NCI-H1105 (cell line): Measurements from ENCODE around the gene NBEAL2.
"Not testable (repeated sequence)": the region's sequence is repeated elsewhere in the genome, so short reads cannot be mapped to it uniquely, and the experiment has no call there.

ENCODE experiments used
- DNase-seq: peaks from one replicate; lab custom pipeline; 2025; lab: John Stamatoyannopoulos, UW

Gene NBEAL2

DNA sequence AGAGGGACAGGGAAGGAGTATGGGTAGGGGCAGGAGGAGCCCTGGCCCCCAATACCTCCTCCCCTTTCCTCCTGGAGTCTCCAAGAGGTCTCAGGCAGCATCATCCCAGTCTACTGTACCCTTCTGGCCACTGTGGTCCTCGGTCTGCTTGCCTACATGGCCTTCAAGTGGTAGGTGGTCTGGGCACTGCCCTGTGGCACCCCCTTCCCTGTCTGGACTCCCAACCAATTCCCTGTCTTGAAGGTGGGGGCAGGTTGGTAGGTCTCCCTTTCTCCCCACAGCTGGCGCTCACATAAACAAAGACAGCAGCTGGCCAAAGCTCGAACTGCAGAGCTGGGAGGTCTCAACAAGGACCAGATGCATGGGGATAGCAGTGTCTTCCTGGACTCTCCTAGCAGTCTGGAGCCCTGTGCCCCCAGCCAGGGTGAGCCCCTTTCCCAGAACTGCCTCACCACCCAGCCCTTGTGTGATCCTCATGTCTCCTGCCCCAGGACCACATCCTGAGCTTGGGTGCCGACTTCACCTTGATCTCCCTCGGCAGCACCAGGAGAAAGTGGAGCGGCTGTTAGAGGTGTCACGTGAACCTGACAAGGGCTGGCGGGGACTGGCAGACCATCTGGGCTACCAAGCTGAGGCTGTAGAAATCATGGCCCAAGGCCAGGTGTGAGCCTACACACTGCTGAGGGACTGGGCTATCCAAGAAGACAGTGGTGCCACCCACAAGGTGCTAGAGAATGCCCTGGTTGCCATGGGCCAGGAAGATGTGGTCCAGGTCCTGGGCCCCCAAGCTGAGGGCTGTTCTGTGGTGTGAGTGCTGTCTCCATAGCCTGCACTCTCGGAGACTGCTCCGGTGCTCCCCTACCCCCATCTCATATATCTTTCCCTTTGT lies 33.1 kb downstream of the NBEAL2 start:
- no peak for DNase-seq

DNA sequence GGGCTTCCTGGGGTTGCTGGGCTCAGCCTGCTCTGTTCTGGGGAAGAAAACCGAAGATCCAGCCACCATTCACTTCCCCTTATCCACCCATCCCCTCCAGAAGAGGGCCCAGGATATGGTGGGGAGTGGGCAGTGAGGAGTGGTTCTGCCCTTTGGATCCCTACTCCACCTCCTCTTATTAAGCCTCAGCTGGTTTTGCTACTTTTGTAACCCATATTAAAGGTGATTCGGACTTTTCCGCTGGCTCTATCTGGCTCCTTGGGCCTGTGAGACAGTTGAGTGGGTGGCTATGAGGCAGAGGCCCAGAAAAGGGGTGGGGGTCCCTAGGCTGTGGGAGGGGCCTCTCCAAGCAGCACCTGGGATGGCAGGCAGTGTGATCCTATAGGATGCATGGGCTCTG lies 33.8 kb downstream of the NBEAL2 start:
- no peak for DNase-seq

DNA sequence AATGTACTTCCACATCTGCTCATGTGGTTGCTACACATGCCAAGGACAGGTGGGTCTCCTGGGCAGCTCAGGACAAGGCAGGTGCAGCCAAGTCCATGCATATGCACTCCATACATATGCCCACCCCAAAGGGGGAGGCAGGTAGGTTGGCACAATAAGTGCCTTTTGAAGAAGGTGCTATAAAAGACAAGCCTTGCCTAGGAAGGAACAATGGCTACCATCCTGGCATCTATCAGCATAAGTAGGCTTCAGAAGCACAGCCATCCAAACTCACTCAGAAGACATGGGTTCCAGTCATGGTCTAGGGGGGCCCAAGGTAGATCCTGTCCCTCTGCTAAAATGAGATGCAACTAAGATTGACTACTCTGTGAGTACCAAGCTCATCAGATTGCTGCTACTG lies 34.6 kb downstream of the NBEAL2 start:
- no peak for DNase-seq

DNA sequence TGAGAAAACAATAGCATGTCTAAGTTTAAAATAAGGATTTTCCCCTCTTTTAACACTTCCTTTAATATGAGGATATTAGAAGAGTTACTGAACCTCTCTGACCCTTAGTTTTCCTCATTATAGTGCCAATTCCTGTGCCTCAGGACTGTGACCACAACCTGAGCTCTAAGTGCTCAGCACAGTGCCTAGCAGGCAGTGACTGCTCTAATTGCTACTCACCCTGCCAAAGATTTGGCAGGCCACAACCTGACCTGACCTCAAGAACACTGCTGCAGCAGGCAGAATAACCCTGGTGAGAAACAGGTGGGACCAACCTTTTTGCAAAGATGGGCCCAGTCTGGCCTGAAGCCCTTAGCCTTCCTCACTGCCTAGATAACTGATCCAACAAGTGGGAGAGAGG lies 35.7 kb downstream of the NBEAL2 start:
- DNase-seq = no peak

DNA sequence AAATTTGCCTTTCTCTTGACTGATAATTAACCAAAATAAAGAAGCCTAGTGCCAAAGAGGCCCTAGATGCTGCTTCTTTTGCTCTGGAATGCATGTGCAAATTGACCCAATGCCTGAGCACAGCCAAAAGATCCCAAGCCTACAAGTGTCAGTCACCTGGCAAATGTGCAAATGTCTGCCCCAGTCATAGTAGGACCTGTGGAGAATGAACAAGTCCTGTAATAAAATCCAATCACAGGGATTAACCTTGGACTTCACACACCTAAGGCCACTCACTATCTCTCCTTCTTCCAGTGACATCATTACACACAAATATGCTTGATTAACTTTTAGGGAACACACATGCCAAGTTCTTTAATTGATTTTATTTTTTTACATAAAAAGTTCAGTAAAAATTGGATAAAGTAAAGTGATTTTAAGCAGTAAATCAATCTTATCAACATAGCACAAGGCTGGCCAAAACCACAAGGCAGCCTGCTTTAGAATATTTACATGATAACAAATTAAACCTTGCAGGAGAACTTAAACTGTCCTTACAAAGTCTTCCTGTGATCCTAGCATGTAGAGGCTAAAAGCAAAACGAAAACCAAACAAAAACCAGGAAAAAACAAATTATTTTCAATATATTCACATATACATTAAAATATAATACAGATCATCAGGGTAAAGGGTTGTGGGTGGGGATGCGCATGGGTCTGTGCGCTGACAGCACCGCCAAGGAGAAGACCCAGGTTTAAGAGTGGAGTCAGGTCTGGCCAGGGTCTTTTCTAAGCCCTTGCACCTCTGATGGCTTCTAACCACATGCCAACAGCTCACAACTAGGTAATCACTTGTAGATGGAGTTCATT lies 36.8 kb downstream of the NBEAL2 start:
- DNase-seq = no peak

DNA sequence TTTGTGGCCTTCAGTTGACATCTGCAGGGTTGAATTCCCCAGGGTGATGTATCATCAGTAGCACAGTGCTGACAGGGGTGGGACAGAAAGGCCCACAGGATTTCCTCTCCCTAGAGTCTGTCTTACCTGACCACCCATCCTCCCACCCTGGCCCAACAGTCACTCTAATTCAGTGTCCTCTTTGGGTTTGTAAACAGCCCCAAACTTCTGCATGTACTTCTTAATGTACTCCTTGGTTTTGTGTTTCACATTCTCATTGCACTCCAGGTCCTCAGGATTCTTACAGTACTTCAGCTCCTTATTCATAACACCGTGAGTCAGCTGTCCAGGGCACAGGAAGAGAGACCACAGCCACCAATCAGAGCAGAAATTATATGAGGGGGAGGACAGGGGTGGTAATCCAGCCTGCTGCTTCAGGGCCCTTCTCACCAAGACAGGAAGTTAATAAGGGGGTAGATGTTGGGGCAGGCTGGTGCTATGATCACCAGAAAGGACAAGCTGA lies 37.5 kb downstream of the NBEAL2 start:
- no peak for DNase-seq

DNA sequence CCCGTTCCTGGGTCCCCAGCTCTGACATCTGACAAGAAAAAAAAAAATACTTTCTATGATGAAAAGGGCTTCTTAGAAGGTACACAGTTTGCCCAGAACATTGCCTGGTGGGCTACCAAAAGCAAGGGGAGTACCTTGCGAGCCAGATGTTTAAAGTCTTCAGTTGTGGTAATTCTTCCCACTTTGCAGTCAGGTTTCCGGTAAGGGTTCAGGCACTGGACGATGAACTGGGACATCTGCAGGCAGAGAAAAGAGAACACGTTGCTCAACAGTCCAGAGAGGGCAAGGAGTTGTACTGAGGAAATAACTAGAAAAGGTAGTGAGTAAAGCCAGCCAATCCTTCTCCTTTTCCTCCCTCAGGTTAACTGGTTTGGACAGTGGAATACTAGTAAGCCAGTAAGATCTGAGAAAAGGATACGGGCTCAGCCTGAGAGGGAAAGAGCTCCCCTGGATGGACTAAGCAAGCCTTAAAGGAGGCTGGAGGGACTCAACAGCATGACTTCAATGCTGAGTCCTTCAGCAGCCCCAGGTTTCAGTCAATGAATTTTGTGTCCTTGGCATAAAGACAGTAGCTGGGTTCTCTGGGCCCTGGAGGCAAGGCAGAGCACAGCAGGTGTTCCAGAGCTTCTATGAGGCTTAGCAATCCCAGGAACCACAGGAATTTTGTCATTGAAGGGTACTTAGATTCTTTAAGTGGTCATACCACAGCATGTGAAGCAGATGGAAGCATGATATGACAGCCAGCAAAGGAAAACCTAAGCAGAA lies 38.2 kb downstream of the NBEAL2 start:
- DNase-seq = no peak

DNA sequence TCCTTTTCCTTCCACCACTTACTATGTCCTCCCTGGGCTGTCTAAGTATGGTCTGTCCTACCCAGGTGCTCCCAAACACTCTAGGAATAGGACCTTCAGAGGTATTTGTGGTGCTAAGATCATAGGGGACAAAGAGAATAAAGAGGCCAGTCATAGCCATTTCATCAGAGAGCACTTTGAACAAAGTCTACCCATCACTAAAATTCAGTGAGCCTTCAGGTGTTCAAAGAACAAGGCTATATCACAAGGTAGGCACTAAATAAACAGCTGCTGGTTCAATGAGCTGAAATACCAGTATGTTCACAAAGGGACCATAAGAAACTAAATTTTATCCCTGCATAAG lies 38.8 kb downstream of the NBEAL2 start:
- DNase-seq = no peak

DNA sequence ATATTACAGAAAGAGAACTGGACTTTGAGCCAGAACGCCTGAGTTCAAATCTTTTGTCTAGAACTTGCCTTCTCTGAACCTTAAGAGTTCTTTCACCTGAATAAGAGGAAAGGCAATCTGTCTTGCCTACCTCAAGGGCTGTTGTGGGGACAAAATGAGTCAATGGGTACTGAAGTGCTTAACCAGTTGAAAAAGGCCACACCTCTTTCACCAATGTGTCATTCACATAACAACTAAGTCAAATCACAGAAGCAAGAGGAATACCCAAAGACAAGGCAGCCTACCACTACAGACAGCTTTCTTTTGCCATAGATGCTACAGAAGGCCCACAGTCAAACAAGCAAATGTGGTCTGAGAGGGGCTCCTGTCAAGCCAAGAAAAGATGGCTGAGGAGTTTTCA lies 39.7 kb downstream of the NBEAL2 start:
- DNase-seq = no peak

DNA sequence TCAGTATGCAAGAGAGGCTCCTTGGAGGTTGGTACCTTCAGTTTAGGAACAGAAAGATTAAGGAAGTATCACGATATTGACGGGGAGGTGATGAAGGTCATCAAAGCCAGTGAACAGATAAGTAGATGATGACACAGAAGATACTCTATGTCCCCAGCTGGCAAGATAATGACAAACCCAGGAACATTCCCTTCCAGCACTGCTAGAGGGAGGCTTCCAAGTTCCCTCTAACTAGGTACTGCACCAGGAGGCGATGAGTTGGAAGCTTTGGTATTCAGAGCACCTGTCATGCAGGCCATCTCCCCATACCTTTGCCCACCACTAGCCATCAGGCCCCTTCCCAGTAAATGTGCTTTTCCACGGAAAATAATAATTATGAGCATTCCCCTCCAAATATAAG lies 40.8 kb downstream of the NBEAL2 start:
- no peak for DNase-seq

DNA sequence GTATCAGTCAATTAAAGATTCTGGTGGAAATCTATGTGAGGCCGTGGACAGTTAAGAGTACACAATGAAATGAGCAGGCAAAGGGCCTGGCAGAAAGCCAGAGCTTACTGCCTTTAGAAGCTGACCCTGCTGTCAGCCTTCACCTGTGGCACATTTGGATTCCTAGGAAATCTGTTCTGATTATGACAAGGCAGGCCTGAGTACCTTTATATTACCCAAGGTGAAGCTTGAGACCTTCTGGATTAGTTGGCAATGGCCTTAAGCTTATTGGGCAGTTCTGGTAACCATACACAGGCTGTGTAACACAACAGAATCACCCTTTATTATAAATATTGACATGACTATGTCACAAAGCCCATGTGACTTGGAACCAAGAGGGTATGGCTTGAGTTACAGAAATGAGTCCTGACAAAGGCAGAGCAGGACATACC lies 43.2 kb downstream of the NBEAL2 start:
- no peak for DNase-seq

DNA sequence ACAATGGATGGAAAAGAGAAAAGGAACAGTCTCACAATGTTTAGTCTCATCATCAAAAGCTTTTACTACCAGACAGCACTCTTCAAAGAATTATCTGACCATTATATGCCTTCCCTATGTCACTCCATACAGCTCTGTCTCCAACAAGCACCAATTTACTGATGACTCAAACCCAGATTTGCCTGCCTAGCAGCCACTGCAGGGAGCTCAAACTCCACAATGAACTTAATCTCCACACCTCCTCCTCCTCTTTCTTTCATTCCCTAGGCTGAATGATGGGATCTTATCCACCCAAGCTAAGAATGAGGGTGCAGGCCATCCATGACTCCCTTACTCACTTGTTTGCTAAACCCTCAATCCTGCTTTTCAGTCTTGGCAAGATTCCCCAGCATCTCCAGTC lies 45.5 kb downstream of the NBEAL2 start:
- no peak for DNase-seq

DNA sequence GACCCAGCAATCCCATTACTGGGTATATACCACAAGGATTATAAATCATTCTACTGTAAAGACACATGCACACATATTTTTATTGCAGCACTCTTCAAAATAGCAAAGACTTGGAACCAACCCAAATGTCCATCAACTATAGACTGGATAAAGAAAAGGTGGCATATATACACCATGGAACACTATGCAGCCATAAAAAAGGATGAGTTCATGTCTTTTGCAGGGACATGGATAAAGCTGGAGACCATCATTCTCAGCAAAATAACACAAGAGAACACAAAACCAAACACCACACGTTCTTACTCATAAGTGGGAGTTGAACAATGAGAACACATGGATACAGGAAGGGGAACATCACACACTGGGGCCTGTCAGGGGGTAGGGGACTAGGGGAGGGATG lies 47.0 kb downstream of the NBEAL2 start:
- not testable (repeated sequence) for DNase-seq

DNA sequence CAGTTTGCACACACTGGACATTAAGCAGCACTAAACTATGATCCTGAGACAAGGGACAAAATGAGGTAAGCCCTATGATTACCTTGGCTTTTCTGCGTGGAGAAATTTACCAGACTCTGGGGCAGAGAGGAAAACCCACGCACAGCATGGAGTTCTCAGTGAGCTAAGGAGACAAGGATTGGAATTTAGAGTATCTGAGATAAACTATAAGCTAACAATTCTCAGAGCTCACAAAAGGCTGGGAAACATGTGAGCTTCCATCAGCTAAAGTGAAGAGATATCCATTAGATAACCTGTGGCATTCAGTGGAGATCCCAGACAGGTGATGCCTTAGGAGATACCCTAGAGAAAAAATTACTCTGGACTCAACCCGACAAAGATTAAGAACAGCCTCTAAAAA lies 48.7 kb downstream of the NBEAL2 start:
- DNase-seq = no peak

DNA sequence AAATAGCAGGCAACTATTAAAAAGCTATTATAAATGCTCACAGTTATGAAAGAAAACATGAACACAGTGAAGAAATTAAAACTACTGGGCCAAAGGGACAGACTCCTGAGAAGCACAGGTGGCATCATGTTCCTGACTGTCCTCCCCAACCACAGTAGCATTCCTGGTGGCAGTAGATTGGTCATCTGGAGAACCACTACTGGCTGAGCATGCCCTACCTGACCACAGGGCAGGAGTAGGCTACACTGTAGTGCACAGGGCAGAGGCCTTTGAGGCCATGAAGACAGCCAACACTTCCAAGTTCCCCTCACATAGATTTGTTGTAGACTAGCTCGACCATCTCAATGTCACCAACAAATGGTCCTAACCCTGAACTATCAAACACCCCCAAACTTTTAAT lies 49.2 kb downstream of the NBEAL2 start:
- no peak for DNase-seq

DNA sequence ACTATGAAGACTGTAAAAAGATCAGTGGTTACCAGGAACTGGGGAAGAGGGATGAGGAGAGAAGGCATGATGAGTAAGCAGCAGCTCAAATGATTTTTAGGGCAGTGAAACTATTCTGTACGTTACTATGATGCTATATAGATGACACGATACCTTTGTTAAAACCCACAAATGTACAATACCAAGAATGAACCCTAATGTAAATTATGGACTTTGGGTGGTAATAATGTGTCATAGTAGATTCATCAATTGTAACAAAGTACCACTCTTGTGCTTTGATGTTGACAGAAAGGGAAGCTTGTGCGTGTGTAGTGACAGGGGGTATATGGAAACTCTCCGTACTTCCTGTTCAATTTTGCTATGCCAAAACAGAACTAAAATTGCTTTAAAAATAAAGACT lies 51.6 kb downstream of the NBEAL2 start:
- not testable (repeated sequence) for DNase-seq

DNA sequence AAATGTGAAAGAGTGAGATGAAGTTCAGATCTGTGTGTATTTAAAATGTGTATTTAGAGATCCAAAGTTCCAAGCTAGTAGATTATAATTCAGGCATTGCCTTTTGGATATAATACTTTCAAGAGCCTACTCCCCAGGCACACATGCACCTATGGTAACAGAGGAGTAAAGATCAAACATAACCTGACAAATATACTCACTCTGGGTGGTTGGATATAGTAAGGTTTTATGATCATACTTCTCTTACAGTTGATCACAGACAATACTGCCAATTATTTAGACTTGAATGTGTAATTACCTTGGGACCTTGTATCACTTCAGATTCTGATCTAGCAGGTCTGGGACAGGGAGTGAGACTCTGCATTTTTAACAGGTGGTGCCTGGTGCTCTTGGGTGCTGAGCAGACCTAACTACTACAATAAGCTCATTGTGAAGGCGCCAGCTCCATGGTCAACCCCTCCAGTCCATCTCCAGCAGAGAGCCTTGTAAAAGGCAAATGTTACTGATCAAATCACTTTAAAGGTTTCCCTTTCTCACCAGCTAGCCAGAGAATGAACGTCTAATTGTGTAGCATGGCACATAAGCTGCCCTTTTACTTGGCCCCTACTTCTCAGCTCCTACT lies 55.5 kb downstream of the NBEAL2 start:
- DNase-seq = no peak

DNA sequence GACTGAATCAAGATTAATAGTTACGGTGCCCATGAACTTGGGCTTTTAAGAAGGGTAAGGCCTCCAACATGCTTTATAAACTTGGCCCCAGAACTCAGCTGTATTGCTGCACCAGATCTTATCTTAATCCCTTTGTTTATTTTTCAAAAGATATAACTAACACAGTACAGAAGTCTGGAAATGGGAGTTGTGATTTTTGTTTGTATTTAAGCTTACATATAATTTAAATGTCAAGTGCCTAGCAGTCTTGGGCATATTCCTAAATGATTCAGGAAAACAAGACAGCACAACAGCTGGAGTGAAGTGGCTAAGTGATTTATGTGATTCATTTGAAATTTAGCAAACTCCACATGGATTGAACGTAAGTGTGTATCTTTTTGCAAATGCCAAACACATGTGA lies 56.2 kb downstream of the NBEAL2 start:
- DNase-seq = no peak

DNA sequence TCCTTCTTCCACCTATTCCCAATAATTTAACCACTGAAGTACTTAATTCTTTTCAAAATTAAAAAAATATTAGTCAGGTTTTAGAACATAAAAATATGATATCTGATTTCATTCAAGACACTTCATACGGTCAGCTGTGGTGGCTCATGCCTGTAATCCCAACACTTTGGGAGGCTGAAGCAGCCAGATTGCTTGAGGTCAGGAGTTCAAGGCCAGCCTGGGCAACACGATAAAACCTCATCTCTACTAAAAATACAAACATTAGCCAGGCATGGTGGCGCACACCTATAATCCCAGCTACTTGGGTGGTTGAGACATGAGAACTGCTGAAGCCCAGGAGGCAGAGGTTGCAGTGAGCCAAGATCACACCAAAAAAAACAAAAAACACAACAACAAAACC lies 56.7 kb downstream of the NBEAL2 start:
- no peak for DNase-seq

DNA sequence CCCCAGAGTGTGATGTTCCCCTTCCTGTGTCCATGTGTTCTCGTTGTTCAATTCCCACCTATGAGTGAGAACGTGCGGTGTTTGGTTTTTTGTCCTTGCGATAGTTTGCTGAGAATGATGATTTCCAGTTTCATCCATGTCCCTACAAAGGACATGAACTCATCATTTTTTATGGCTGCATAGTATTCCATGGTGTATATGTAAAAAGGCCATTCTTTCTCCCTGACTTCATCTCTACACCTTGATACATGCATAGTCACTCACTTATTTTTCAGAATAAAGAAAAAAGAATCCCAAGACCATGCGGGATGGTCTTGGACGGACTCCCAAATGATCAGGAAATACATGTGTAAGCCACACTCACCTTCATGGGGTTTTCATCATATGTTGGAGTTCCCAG lies 57.8 kb downstream of the NBEAL2 start:
- DNase-seq = not testable (repeated sequence)

DNA sequence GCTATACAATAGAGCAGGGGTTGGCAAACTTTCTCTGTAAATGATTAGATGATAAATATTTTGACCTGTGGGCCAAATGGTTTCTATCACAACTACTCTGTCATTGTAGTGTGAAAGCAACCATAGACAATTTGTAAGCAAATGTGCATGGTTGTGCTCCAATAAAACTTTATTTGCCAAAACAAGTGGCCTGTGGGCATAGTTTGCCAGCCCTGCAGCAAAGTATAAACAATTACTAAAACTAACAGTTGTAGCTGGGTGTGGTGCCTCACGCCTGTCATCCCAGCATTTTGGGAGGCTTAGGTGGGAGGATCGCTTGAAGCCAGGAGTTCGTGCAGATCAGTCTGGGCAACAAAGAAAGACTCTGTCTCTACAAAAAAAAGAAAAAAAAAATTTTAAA lies 61.6 kb downstream of the NBEAL2 start:
- DNase-seq = no peak

DNA sequence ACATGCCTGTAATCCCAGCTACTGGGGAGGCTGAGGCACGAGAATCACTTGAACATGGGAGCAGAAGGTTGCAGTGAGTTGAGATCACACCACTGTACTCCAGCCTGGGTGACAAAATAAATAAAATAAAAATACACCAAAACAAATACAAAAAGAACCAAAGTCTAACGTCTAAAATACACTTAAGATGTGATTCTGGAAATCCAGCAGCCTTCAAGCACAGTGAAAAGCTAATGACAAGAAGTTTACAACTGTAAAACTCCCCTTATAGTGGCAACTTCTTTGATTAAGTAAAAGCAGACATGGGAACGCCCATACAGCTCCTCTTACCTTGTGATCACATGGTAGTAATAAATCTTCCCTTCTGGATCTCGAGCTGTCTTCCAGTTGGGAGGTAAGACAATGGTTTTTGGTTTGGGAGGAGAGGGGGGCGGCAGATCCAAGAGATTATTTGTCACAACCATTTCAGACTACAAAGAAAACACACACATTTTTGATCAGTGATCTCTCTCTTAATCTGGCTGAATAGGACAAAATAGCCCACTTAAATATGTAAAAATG lies 62.8 kb downstream of the NBEAL2 start:
- no peak for DNase-seq
